NCI-H1436 treated with DMSO at 0.1 percent for 48 hours (cell line): ENCODE measurements around the gene FBXL17.

Experiments
- DNase-seq: peaks from one replicate; lab custom pipeline; 2025; lab: John Stamatoyannopoulos, UW

Gene FBXL17

GRCh38 chr5:107813559-107813958 lies 568.3 kb downstream of the FBXL17 start:
- DNase-seq, result no peak

GRCh38 chr5:107812570-107813141 lies 569.2 kb downstream of the FBXL17 start:
- DNase-seq, result no peak

GRCh38 chr5:107809201-107810034 lies 572.5 kb downstream of the FBXL17 start:
- no peak for DNase-seq
